ENCODE measurements around the gene KHDC4. TPM values are rescaled to one million over a fixed set of nuclear protein-coding genes. Genes with fewer than 3 reads are reported as not detected.

The KHDC4 gene
- polyA plus RNA-seq, 1 donor, result 38.0 TPM

DNA sequence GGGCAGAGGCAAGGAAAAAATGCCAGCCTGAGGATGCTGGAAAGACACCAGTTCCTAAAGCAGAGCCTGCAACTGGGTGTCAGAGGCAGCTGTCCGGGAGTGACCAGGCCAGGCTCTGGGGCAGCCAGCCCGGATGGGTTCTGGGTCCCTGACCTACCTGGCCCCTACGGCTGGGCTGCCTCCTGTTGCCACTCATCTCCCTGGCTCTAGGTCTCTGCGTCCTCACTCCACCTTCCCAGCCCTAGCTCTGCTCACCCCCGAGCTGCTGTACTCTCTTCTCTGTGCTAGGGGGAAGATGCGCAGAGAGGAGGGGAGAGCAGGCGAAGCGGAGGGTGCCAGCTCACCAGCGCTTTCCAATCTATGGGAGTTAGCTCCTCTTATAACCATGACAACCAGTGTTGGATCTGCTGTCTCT lies 35.2 kb upstream of the KHDC4 start:
- no peak for DNase-seq (ENCODE audit: low read depth)

DNA sequence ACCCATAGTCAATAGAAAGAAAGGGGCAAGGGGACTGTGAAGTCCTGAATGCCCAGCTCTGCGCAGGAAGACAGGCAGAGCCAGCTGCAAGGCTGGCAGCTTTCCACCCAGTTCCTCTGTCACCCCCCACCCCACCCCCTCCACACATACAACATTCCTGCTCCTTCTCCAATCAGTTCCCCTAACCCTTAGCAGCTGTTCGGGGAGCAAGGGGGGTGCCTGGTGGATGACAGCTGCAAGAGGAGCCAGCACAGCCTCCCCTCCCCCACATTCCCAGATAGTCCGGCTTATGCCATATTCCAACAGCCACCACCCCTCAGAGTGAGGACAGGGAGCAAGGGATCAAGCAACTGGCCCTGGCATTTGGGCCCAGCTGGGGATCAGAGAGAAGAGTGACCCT lies 34.5 kb upstream of the KHDC4 start:
- DNase-seq (ENCODE audit: low read depth), result no peak

DNA sequence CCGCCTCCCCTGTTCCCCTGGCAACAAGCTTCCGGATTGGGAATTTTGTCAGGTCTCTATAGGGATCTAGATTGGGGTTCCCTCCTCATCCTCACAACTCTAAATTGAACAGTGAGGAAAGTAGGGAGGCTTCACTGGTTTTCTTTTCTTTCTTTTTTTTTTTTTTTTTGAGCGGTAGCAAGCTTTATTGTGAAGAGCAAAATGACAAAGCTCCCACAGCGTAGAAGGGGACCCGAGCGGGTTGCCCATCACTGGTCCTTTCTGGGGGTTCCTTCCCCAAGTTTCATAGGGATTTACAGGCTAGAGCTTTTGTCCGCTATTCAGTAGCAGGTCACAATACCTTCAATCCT lies 33.8 kb upstream of the KHDC4 start:
- DNase-seq (ENCODE audit: low read depth), result no peak

DNA sequence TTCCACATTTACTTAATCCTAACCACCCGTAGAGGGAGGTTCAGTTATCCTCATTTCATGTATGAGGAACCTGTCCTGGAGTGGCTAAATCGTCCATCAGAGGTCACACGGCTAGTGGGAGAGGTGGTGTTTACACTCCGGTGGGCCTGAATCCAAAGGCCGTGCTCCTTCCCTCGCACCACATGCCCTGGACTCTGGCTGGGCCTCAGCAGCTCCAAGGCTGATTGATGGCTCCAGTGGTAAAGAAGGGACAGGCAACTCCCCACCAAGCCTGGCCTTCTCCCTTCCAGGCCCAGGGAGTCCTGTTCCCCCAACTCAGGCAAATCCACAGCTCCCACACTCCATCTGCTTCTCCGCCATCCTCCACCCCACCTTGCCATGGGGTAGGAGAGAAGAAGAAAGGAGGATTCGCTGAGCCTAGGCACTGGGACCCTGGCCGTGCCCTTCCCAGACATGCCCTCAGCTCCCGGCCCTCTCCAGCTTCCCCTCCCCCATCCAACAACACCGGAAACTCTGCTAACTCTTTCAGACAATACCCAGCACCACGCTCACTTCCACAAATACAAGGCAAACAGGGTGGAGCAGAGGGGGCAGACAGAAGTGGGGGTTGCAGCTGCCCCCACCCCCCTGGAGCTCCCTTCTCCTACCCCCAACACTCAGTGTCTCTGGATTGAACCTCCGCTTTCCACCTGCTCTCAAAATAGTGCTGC lies 33.3 kb upstream of the KHDC4 start:
- DNase-seq (ENCODE audit: low read depth), result no peak

DNA sequence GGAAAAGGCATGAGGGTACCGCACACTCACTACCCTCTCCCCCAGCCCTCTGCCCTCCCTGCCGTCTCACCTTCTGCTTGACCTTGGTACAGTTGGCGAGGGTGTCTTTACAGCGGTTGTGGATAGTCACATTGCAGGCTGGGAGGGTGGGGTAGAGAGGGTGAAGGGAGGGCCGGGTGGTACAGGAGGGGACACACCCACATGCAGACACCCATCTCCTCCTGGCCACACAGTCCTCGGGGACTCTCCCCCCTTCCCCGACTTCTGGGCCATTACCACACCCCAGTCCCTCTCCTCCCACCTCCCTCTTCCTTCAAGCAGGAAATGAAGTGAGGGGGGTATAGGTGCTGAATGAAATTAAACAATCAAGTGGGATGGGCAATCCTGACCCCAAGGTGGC lies 32.5 kb upstream of the KHDC4 start:
- no peak for DNase-seq (ENCODE audit: low read depth)

DNA sequence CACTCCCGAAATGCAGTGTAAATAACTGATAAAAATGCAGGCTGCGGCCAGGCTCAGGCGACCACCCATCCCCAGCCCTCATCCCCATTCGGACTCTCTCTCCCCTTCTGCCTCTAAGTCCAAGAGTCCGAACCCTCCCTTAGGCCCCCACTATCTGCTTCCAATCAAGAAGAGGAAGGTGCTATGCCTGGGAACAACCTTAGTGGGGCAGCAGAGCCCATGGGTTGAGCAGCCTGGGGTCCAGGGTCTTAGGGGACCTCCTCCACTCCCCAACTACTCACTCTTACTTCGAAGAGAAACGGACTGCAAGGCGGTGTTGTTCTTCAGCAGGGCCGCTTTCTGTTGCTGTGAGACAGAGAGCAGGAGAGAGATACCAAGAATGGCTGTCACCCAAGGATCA lies 31.9 kb upstream of the KHDC4 start:
- DNase-seq (ENCODE audit: low read depth), result no peak

DNA sequence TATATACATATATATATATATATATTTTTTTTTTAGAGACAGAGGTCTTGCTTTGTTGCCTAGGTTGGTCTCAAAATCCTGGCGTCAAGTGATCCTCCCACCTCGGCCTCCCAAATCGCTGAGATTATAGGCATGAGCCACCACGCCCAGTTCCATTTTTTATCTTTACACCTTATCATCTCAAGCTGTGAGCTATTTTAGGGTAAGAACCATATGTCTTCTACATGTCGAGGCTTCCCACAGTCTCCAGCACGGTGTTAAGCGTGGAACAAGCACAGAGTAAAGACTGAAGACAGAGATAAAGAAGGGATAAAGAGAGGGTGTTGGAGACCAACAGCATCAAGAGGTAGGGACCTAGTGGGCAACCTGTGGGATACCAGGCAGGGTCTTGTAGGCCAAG lies 30.0 kb upstream of the KHDC4 start:
- DNase-seq (ENCODE audit: low read depth), result no peak

DNA sequence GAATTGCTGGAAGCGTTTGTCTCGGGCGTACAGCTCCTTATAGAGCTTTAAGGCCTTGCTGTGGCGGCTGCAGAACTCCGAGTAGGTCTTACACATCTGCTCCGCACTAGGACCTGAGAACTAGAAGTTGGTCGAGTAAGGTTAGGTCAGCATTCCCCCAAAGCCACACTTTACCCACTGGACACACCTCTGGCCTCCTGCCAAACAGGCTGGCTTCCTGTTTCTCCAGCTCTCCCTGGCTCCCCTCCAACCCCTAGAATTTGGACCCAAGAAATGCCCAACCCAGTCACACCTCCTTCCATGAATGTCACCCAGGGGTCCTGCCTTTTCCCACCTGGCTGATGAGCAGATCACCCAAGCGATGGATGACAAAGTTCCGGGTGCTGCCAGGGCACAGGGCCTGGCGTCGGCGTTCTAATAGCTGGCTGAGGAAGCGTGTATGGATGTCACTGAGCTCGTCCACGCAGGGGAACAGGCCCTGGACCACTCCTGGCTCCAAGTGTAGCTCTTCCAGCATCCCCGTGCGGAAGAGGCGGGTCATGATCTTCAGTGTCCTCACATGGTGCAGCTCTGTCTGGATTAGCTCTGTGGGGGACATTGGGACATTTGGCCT lies 28.5 kb upstream of the KHDC4 start:
- no peak for DNase-seq (ENCODE audit: low read depth)

DNA sequence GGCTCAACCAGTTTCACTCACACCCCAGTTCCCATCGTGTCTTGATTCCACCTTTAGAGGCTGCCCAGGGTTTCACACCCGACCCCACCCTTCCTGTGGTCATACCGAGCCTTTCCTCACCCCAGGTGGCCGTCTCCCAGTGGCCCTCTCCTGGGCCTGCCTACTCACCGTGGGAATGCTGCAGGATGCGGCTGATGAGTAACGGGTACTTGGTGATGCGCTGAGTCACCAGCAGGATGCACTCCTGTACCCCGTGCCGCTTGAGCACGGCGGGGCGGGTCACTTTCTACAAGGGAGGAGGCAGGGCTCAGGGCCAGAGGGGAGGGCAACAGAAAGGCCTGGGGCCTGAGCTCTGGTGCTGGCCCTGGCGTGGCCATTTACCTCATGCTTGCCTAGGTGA lies 27.7 kb upstream of the KHDC4 start:
- no peak for DNase-seq (ENCODE audit: low read depth)

DNA sequence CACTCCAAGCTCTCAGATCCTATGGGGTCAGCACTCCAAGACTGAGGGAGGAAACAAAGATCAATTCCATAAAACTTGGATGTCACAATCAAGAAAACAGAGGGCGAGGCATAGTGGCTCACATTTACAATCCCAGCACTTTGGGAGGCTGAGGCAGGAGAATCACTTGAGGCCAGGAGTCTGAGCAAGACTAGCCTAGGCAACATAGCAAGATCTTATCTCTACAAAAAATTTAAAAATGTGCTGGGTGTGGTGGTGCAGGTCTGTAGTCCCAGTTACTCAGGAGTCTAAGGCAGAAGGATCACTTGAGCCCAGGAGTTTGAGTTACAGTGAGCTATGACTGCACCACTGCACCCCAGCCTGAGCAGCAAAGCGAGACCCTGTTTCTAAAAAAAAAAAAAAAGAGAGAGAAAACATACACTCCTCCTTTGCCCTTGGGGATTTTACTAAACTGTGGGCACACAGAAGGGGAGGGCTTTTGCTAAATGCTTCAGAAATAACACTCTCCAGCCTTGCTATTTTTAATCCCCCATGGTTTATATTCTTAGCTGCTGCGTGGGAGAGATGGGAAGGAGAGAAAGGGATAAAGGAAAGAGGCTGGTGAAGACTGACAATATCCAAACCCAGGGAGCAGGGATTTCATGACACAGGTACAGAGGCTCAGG lies 26.0 kb upstream of the KHDC4 start:
- no peak for DNase-seq (ENCODE audit: low read depth)

DNA sequence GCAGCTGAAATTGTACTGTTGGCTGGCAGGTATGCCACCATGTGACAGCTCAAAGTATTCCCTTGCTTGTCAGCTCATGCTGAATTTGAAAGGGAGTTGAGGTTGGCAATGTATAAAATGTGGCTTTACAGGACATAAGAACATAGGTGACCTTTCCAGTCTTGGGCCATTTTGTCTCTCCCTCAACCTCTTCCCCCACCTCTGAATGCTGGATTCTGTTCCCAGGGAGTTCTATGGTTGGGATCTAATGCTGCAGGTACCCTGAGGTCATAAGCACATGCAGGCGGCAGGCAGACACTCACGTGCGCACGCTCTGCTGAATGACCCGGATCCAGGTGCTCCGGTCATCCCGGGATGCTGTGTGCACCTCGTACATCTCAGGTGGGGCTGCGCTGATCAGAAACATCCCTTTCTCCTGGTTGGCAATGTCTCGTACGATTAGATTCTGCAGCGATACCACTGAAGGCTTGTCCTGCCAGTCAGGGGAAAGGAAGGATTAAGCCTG lies 23.2 kb upstream of the KHDC4 start:
- DNase-seq (ENCODE audit: low read depth), result no peak

DNA sequence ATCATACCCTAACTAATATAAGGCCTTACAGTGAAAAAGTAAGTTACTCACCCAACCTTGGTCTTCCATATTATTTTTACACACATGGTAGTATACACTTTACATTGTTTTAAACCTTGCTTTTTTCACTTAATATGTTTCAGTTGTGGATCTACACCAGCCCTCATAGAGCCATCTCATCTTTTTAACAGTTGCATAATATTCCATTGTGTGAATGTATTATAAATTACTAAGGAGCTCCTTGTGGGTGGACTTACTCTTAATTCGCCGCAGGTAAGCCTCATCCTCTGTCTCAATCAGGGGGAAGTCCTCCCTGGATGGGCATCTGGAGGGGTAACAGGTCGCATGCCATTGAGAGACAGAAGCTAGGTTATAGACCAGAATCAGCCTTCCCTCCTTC lies 20.4 kb upstream of the KHDC4 start:
- DNase-seq (ENCODE audit: low read depth), result no peak

DNA sequence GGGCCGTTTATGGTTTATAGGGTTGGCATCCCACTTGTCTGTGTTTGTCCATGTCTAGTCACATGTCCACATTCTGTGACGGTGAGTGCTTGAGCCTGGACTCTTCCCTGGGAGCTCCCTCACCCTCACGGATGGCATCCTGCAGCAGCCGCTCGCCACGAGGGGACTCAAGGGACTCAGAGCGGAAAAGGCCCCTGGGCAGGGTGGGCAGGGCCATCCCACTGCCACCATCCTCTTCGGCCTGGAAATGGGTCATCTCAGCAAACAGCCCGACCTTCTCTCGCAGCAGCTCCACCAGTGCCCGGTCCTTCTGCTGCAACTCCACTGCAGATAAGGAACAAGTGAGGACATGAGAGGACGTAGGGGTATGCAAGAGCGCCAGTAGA lies 18.3 kb upstream of the KHDC4 start:
- DNase-seq (ENCODE audit: low read depth), result no peak

DNA sequence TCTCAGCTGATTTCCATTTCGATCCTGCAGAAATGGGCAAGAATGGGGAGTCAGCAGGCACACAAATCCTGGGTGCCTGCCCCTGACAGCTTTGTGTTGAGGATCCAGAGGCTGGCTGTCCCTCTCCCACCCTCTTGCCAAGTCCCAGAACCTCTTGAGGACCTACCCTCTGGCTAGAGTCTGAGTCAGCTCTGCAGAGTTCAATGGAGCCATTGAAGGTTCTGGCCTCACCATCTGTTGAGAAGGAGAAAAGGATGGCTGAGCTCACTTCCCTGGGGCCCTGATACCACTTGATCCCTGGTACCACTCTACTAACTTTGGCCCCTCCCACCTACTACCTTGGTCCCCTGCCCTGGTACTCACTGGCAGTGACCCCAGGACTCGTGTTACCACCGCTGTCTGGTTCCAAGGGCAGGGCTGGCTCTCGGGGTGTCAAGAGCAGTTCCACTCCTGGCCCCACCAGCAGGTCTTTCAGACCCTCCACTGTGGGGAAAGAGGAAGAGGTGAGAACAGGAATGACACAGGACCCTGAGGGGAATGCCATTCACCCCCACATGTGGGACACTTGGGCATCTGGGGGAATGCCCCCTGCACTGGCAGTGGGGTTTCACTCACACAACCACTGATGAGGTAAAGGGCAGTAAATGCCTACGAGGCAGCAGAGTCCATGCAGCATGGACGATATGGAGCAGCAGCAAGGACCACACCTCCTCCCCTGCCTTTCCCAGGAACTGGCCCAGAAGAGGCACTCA lies 17.7 kb upstream of the KHDC4 start:
- DNase-seq (ENCODE audit: low read depth), result no peak

DNA sequence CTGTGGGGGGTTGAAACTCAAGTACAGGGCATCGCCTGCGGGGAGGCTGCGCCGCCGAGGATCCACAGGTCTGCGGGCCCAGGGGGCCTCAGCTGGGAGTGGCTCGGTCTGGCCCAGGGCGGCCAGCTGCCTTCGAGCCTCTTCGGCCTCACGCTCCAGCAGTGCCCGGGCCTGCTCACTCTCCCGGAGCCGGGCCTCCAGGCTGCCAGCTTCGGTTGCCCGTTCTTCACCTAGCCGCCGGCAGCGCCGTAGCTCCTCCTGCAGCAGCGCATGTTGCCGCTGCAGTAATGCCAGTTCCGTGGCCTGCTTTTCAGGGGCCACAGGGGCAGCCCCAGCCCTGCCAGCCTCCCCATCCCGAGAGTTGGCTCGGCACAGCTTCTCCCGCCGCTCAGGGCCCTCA lies 16.6 kb upstream of the KHDC4 start:
- DNase-seq (ENCODE audit: low read depth), result no peak

DNA sequence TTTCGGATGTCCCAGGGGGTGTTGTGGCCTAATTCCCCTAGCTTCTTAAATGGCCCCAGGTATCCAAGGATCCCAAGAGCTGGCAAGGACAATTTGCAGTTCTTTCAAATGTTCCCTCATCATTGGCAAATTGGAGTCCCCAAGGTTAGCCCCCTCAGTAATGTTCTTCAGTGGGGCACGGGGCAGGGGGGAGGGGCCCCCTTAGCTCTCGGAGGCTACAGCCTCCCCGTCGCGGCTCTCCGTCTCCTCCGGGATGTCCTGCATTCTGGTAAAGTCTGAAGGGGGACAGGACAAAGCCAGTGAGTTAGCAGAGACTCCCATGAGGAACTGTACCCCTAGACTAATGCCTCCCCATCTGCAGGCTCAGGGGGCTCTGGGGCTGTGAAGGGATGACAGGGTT lies 13.5 kb upstream of the KHDC4 start:
- no peak for DNase-seq (ENCODE audit: low read depth)

DNA sequence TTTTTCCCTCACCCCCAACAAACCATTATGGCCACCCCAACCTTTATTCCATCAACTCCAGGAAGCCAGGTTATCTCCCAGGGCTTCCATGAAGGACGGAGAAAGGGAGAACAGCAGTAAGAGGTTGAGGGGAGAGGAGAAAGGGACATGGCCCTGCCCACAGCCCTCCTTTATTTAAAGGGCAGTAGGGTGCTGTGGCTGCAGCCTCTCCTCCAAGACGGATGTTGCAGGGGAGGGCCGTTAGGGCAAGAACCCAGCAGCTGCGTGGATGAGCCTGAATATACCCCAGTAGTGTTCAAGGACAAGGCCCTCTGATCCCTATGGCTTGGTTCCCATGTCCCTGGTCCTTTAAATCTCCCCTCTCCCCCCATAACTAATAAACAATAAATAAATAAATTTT lies 13.1 kb upstream of the KHDC4 start:
- no peak for DNase-seq (ENCODE audit: low read depth)

DNA sequence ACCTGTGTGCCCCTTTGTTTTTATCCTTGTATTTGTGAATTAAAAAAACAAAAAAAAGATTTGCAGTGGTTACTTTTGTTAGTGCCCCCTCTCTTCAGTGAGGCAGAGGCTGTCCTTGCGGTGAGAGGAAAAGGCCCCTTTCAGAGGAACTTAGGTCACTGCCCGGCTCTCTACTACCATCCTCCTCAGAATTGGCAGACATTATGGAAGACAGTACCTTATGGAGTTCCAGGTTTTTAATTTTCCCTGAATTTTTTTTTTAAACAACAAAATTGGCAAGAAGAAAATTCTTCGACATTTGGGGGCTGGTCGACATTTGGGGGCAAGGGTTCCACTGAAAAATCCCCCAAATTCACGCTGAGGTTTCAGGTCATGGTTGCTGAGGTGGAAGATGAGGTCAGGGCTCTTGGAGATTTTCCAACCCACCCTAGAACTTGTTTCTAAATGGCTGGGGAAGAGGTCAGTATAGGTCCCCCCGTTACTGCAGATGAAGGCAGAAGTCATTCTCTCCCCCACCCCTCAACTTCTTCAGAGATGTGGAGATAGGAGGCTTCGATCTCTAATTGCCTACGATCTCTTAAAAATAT lies 12.5 kb upstream of the KHDC4 start:
- no peak for DNase-seq (ENCODE audit: low read depth)

DNA sequence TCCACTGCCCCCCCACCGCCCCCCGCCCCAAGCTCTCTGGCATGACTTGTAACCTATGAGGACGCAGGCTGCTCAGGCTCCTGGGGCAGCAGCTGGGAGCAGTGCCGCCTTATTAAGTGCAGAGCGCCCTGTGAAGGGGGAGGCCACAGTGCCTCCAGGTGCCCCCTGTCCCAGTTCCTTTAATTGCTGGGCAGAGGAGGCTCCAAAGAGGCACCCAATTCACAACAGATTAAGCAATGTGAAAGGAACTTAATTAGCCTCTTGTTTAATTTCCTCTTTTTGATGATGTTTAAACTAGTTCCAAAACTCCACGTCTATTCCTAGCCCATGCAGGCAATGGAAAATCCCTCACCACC lies 10.2 kb upstream of the KHDC4 start:
- DNase-seq (ENCODE audit: low read depth), result no peak

DNA sequence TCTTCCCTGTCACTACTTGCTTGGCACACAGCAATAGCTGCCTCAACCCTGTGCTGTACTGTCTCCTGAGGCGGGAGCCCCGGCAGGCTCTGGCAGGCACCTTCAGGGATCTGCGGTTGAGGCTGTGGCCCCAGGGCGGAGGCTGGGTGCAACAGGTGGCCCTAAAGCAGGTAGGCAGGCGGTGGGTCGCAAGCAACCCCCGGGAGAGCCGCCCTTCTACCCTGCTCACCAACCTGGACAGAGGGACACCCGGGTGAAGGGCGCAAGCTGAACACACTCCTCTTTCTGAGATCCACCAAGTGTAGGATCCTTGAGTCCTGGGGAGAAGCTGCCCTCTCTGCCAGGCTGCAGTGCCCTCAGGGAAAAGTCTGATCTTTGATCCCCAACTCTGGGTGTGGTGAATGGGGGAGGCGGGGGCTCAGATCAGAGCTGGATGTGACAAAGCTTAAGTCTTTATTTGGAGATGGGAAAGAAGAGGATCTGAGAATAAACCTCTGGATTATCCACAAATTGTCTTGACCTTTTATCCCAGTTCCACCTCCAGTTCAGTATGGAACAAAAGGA lies 8.4 kb upstream of the KHDC4 start:
- DNase-seq (ENCODE audit: low read depth), result no peak

DNA sequence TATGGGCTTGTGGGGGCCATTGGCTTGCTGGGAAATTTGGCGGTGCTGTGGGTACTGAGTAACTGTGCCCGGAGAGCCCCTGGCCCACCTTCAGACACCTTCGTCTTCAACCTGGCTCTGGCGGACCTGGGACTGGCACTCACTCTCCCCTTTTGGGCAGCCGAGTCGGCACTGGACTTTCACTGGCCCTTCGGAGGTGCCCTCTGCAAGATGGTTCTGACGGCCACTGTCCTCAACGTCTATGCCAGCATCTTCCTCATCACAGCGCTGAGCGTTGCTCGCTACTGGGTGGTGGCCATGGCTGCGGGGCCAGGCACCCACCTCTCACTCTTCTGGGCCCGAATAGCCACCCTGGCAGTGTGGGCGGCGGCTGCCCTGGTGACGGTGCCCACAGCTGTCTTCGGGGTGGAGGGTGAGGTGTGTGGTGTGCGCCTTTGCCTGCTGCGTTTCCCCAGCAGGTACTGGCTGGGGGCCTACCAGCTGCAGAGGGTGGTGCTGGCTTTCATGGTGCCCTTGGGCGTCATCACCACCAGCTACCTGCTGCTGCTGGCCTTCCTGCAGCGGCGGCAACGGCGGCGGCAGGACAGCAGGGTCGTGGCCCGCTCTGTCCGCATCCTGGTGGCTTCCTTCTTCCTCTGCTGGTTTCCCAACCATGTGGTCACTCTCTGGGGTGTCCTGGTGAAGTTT lies 7.8 kb upstream of the KHDC4 start:
- DNase-seq (ENCODE audit: low read depth), result no peak
